ENCODE measurements around the gene PTPRG. TPM values are rescaled to one million over a fixed set of nuclear protein-coding genes. Genes with fewer than 3 reads are reported as not detected.

Gene PTPRG
- total and polyA plus RNA-seq, 10 of the 15 experiments (the other 5 are each of a cell fraction or from before 2014, with no cell fraction given): 0.29 to 20.7 (median 1.4) TPM

DNA sequence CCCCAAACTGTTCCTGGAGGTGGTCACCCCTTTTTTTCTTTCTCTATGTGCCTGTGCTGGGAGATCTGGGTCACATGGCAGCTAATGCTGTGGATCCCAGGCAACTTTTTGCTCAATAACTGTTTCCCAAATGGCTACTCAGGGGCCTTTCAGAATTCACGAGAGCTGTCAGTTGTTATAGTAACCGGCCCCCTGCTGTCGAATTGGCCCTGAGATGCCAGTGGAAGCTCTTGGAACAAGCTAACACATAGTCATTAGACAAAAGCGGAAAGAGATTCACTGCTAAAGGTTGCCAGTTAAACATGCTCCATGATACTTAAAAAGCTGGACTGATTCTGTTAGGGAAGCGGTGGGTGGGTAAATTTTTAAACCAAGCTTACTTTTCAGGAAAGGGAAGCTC lies 667.8 kb downstream of the PTPRG start (continued):
- TF ChIP-seq SMC3 (IDR thresholded peaks at IDR 0.05; ENCODE audit: borderline replicate concordance, low read length) (no peak), HDGF (IDR thresholded peaks at IDR 0.05) (no peak), YY1 (IDR thresholded peaks at IDR 0.05; ENCODE audit: low read depth, low read length) (no peak), NFYA (IDR thresholded peaks at IDR 0.05; ENCODE audit: borderline replicate concordance, low read depth, low read length) (no peak), CREB1 (IDR thresholded peaks at IDR 0.05; ENCODE audit: low read depth) (no peak), NR2F1 (conservative IDR thresholded peaks at IDR 0.05) (no peak), ZNF24 (IDR thresholded peaks at IDR 0.05) (no peak), ETV6 (conservative IDR thresholded peaks at IDR 0.05 in 1 of 2, IDR thresholded peaks at IDR 0.05 in 1 of 2; ENCODE audit: borderline replicate concordance in 1 of 2, low read depth in 1 of 2) (no peak), EZH2 (IDR thresholded peaks at IDR 0.05; ENCODE audit: borderline replicate concordance, control insufficient read depth, low read depth, low read length) (no peak), SUZ12 (IDR thresholded peaks at IDR 0.05; ENCODE audit: unreplicated experiment) (no peak)
- TF ChIP-seq, protein P1, sequence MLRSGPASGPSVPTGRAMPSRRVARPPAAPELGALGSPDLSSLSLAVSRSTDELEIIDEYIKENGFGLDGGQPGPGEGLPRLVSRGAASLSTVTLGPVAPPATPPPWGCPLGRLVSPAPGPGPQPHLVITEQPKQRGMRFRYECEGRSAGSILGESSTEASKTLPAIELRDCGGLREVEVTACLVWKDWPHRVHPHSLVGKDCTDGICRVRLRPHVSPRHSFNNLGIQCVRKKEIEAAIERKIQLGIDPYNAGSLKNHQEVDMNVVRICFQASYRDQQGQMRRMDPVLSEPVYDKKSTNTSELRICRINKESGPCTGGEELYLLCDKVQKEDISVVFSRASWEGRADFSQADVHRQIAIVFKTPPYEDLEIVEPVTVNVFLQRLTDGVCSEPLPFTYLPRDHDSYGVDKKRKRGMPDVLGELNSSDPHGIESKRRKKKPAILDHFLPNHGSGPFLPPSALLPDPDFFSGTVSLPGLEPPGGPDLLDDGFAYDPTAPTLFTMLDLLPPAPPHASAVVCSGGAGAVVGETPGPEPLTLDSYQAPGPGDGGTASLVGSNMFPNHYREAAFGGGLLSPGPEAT (IDR thresholded peaks at IDR 0.05; ENCODE audit: low read depth): no peak

- no peak for TF ChIP-seq RAD51 (IDR thresholded peaks at IDR 0.05)
- peak; percentile 7 to 28 (median 16); a peak in 1 of 6 replicates for TF ChIP-seq CTCF (IDR thresholded peaks at IDR 0.05 in 2 of 3, conservative IDR thresholded peaks at IDR 0.05 in 1 of 3; ENCODE audit: control insufficient read depth in 2 of 3, extremely low read depth in 1 of 3, insufficient read depth in 1 of 3, low read depth in 3 of 3, low read length in 3 of 3)
- TF ChIP-seq ETV6 (conservative IDR thresholded peaks at IDR 0.05 in 1 of 2, IDR thresholded peaks at IDR 0.05 in 1 of 2; ENCODE audit: borderline replicate concordance in 1 of 2, low read depth in 1 of 2): peak in 1 of 2 experiments; percentile 76; a peak in 1 of 4 replicates
- 0% methylated on average over 1 of the region's 1 CpG for WGBS (ENCODE audit: insufficient coverage, insufficient replicate concordance, low lambda C conversion rate, missing lambda C conversion rate)
- H3K79me2 ChIP-seq (ENCODE audit: control insufficient read depth, insufficient read depth, low read length): no peaks in the 10 kb centered on the region
- ChIA-PET SMC1A (ENCODE audit: uncharacterized antibody, unreplicated experiment) (interaction anchor here (1.0 to 2.4 kb wide), 5 partner anchors 8 to 101 kb away, joined by 3 to 12 read pairs (median 7); no protein-coding TSS in a partner anchor), RAD21 (ENCODE audit: unreplicated experiment) (interaction anchor here (1.2 to 1.4 kb wide), 2 partner anchors 7 to 102 kb away, joined by 4 read pairs; no protein-coding TSS in a partner anchor), CTCF (interaction anchor here (0.8 to 1.3 kb wide), 6 partner anchors 8 to 84 kb away, joined by 3 to 6 read pairs (median 3); no protein-coding TSS in a partner anchor), POLR2A (no interaction called here)
- intact Hi-C loops (cut with micrococcal nuclease; ENCODE audit: unreplicated experiment) (no loop called here), in situ Hi-C loops (cut with MboI) (no loop called here)
- H3K27me3 ChIP-seq (replicated peaks in 1 of 2; ENCODE audit: control insufficient read depth in 2 of 2, insufficient read depth in 2 of 2, low read length in 1 of 2): no peaks in the 10 kb centered on the region; a peak in 1 of 4 replicates
- no TSS peak for BruUV-seq (replicated peaks)
- no peaks in the 10 kb centered on the region for H3K36me3 ChIP-seq (ENCODE audit: control insufficient read depth in 2 of 2, insufficient read depth in 2 of 2, low read length in 1 of 2)
- ATAC-seq (peak; percentile 36; the same call in 1 of the 3 replicates), DNase-seq (ENCODE audit: low read depth, low spot score) (no peak), FAIRE-seq (no peak)
- H2AFZ ChIP-seq (ENCODE audit: control insufficient read depth, low read depth, low read length): no peak overlapping the region
- H4K20me1 ChIP-seq (ENCODE audit: control insufficient read depth, insufficient read depth): no peaks in the 10 kb centered on the region
- H3K4me2 ChIP-seq (ENCODE audit: control insufficient read depth, insufficient read depth): no peak overlapping the region
- no peaks in the 10 kb centered on the region; the same call in 1 of the 2 replicates for H3K4me1 ChIP-seq (ENCODE audit: control insufficient read depth, insufficient read depth, low read length)
- H3K9ac ChIP-seq (ENCODE audit: control insufficient read depth, insufficient read depth, low read length): no peak overlapping the region
- H3K9me3 ChIP-seq (replicated peaks; ENCODE audit: control insufficient read depth, insufficient read depth, low read length): no peaks in the 10 kb centered on the region
- H3K27ac ChIP-seq (ENCODE audit: control insufficient read depth, insufficient read depth): no peak overlapping the region
- no peak overlapping the region for H3K4me3 ChIP-seq
Measured at GRCh38 chr3:62229908-62230307, 668.5 kb downstream of the PTPRG start.
